Karpas-422 (cell line): ENCODE results near the gene CARS2. TPM values are rescaled to one million over a fixed set of nuclear protein-coding genes. Genes with fewer than 3 reads are reported as not detected.

Experiments used
- DNase-seq: peaks from one replicate; pipeline ENCODE4 v3.0.0-alpha.2; 2015
- H2AFZ ChIP-seq: fragments of 200-600 bp; sonication (generic); 2 replicates; pipeline ENCODE4 v1.6.1; 2014; ENCODE audit warnings: antibody characterized with exemption, low read length, mixed read lengths
- H3K27ac ChIP-seq: fragments of 200-600 bp; sonication (generic); 2 replicates; pipeline ENCODE4 v1.5.1; 2014; ENCODE audit warnings: mild to moderate bottlenecking, low read length, moderate library complexity
- H3K27me3 ChIP-seq: fragments of 200-600 bp; sonication (generic); 2 replicates; pipeline ENCODE4 v1.6.1; 2014; ENCODE audit warnings: low read length, mixed read lengths
- H3K36me3 ChIP-seq: fragments of 200-600 bp; sonication (generic); 2 replicates; pipeline ENCODE4 v1.6.1; 2014; ENCODE audit warnings: low read length, mixed read lengths; ENCODE audit not compliant: insufficient read depth
- H3K4me1 ChIP-seq: fragments of 200-600 bp; sonication (generic); 2 replicates; pipeline ENCODE4 v1.6.1; 2014; ENCODE audit warnings: mild to moderate bottlenecking, low read length, mixed read lengths
- H3K4me2 ChIP-seq: fragments of 200-600 bp; sonication (generic); 2 replicates; pipeline ENCODE4 v1.6.1; 2014; ENCODE audit warnings: low read length, low read depth, mild to moderate bottlenecking; ENCODE audit not compliant: poor library complexity, severe bottlenecking
- H3K4me3 ChIP-seq: fragments of 200-600 bp; sonication (generic); 2 replicates; pipeline ENCODE4 v1.5.1; 2014; ENCODE audit warnings: mild to moderate bottlenecking, antibody characterized with exemption, low read length, mixed read lengths
- H3K79me2 ChIP-seq: fragments of 200-600 bp; sonication (generic); 2 replicates; pipeline ENCODE4 v1.6.1; 2014; ENCODE audit warnings: mild to moderate bottlenecking, low read length, mixed read lengths
- H3K9ac ChIP-seq: fragments of 200-600 bp; sonication (generic); 2 replicates; pipeline ENCODE4 v1.6.0; 2014; ENCODE audit warnings: low read length
- H3K9me2 ChIP-seq: fragments of 200-600 bp; sonication (generic), shearing (Covaris generic); replicated peaks from 2 replicates; pipeline ENCODE4 v1.6.0; 2014; ENCODE audit warnings: mild to moderate bottlenecking, low read length, moderate library complexity; ENCODE audit not compliant: insufficient read depth
- H3K9me3 ChIP-seq: fragments of 300-700, 200-600 bp; sonication (generic); 2 replicates; pipeline ENCODE4 v1.6.1; 2014; ENCODE audit warnings: low read length, mixed read lengths
- H4K20me1 ChIP-seq: fragments of 200-600 bp; sonication (generic); 2 replicates; pipeline ENCODE4 v1.6.1; 2014; ENCODE audit warnings: mild to moderate bottlenecking, antibody characterized with exemption, low read length, low read depth; ENCODE audit not compliant: insufficient read depth
- total RNA-seq: library from RNA; depleted of rRNA; stranded (reverse); fragments of >200 nt; shearing (Covaris generic); gene quantifications from 2 replicates; pipeline ENCODE4 v1.2.3, GENCODE V29; 2014; ENCODE audit warnings: low replicate concordance; rRNA removed

The CARS2 gene
- total RNA-seq, 1 experiment from 2014 or later = 48.2 TPM

DNA sequence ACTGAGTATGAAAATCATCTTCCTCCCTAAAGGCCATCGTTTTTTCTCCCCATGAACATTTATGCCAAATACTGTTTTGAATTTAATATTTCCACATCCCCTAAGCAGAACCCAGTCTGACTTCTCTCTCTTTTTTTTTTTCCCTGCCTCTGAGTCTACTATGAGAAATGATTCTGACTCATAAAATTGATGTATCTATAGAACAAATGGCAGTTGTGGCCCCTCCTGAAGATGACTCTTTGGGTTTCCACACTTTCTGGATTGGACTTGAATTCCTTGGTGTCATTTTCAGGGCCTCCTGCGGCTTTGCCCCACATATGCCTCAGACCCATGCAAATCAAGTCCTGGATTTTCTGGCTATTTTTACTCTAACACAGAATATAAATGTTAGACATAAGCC lies 113.3 kb downstream of the CARS2 start:
- H4K20me1 ChIP-seq = no peaks in the 10 kb centered on the region
- H3K9me2 ChIP-seq = no peaks in the 10 kb centered on the region
- peaks cover 24% of the 10 kb centered on the region for H3K4me1 ChIP-seq

More for the DNA sequence above, 113.3 kb downstream of the CARS2 start:
- H3K79me2 ChIP-seq = no peaks in the 10 kb centered on the region
- no peaks in the 10 kb centered on the region for H3K9me3 ChIP-seq
- no peak overlapping the region for H2AFZ ChIP-seq
- H3K27ac ChIP-seq = peak overlapping the region; percentile 49; the same call in 1 of the 2 replicates
- peak overlapping the region; percentile 56 for H3K4me2 ChIP-seq
- H3K4me3 ChIP-seq = no peak overlapping the region
- H3K36me3 ChIP-seq = no peaks in the 10 kb centered on the region
- H3K27me3 ChIP-seq = no peaks in the 10 kb centered on the region
- DNase-seq = peak; percentile 65
- H3K9ac ChIP-seq = peak overlapping the region; percentile 13

Other genes with a start within 250 kb of the CARS2 start
- gene RAB20, start 144.4 kb downstream of the CARS2 start, total RNA-seq = 0.79 TPM in 1 of 2 replicates, not detected in the other
- 16.5 and 20.6 TPM in 2 replicates for gene NAXD, start 90.6 kb downstream of the CARS2 start, total RNA-seq
- gene ING1, start 7.6 kb upstream of the CARS2 start, total RNA-seq = 6.3 and 19.9 TPM in 2 replicates
- 107 and 168 TPM in 2 replicates for gene ANKRD10, start 209.0 kb upstream of the CARS2 start, total RNA-seq